Activated T-helper 17 cell treated with anti-CD3 and anti-CD28 coated beads, Interleukin-2, amount 50 U/mL, for 72 hours (primary cell): ENCODE results near the gene GTF2I. TPM values are rescaled to one million over a fixed set of nuclear protein-coding genes. Genes with fewer than 3 reads are reported as not detected.
A peak's percentile ranks its signal among the peaks of the same experiment; 100 is the strongest.
"Not testable (repeated sequence)": the region's sequence is repeated elsewhere in the genome, so short reads cannot be mapped to it uniquely, and the experiment has no call there.

Experiments used
- ATAC-seq: fragments of 150-1000 bp; cut with Tn5 transposase; replicated peaks from 2 replicates; pipeline ENCODE4 v1.10.0; 2021; ENCODE audit warnings: mild to moderate bottlenecking, moderate library complexity
- H3K27ac Mint-ChIP-seq: one replicate; pipeline ENCODE4 v1.8.0; 2022; ENCODE audit warnings: mixed read lengths
- H3K27me3 Mint-ChIP-seq: one replicate; pipeline ENCODE4 v1.8.0; 2022; ENCODE audit warnings: mixed read lengths
- H3K36me3 Mint-ChIP-seq: one replicate; pipeline ENCODE4 v1.8.0; 2022; ENCODE audit warnings: low read depth, mild to moderate bottlenecking, mixed read lengths
- H3K4me1 Mint-ChIP-seq: one replicate; pipeline ENCODE4 v1.8.0; 2022; ENCODE audit warnings: mixed read lengths
- H3K4me3 Mint-ChIP-seq: one replicate; pipeline ENCODE4 v1.8.0; 2022; ENCODE audit warnings: mild to moderate bottlenecking, mixed read lengths
- H3K9me3 Mint-ChIP-seq: one replicate; pipeline ENCODE4 v1.8.0; 2022; ENCODE audit warnings: mixed read lengths
- total RNA-seq, 2 donors: library from RNA; stranded (reverse); gene quantifications; one replicate each; pipeline ENCODE4 v1.2.3, GENCODE V29; 2022

GTF2I gene
- total RNA-seq, result 100 to 1,000 TPM; 133 to 143 TPM

GRCh38 chr7:74657692-74658177 lies at the start of gene GTF2I:
TSS of gene GTF2I (plus strand) at chr7:74657718. CDS start at chr7:74689129, 31,411 bp downstream.
- Mint-ChIP-seq H3K36me3 (peaks cover 49% of the 10 kb centered on the region), H3K9me3 (no peaks in the 10 kb centered on the region), H3K4me1 (peaks cover 35% of the 10 kb centered on the region), H3K4me3 (peak within 1 kb of the TSS; percentile 89), H3K27me3 (no peaks in the 10 kb centered on the region), H3K27ac (peak within 1 kb of the TSS; percentile 96)
- peak; percentile 36 for ATAC-seq

- no peak overlapping the region for H3K4me3 Mint-ChIP-seq
- no peaks in the 10 kb centered on the region for H3K9me3 Mint-ChIP-seq
- no peaks in the 10 kb centered on the region for H3K27me3 Mint-ChIP-seq
- peak overlapping the region; percentile 63 for H3K27ac Mint-ChIP-seq
- H3K36me3 Mint-ChIP-seq, result no peaks in the 10 kb centered on the region
- no peaks in the 10 kb centered on the region for H3K4me1 Mint-ChIP-seq
- no peak for ATAC-seq
Measured at GRCh38 chr7:74612015-74612829, 45.3 kb upstream of the GTF2I start.

- no peak for ATAC-seq
- H3K4me1 Mint-ChIP-seq, result peaks cover 4% of the 10 kb centered on the region
- H3K36me3 Mint-ChIP-seq, result no peaks in the 10 kb centered on the region
- H3K27ac Mint-ChIP-seq, result no peak overlapping the region
- H3K4me3 Mint-ChIP-seq, result no peak overlapping the region
- no peaks in the 10 kb centered on the region for H3K9me3 Mint-ChIP-seq
- H3K27me3 Mint-ChIP-seq, result no peaks in the 10 kb centered on the region
Measured at GRCh38 chr7:74615933-74616780, 41.4 kb upstream of the GTF2I start.

- Mint-ChIP-seq H3K4me3 (peak overlapping the region; percentile 35), H3K9me3 (no peaks in the 10 kb centered on the region), H3K36me3 (no peaks in the 10 kb centered on the region), H3K27ac (peak overlapping the region; percentile 36), H3K4me1 (peaks cover 4% of the 10 kb centered on the region), H3K27me3 (no peaks in the 10 kb centered on the region)
- ATAC-seq, result peak; percentile 23
Measured at GRCh38 chr7:74617180-74617744, 40.3 kb upstream of the GTF2I start.

- Mint-ChIP-seq H3K27me3 (no peaks in the 10 kb centered on the region), H3K27ac (no peak overlapping the region), H3K9me3 (no peaks in the 10 kb centered on the region), H3K4me1 (peaks cover 4% of the 10 kb centered on the region), H3K4me3 (no peak overlapping the region), H3K36me3 (no peaks in the 10 kb centered on the region)
- no peak for ATAC-seq
Measured at GRCh38 chr7:74619235-74619860, 38.2 kb upstream of the GTF2I start.

GRCh38 chr7:74622228-74622749 lies 35.2 kb upstream of the GTF2I start:
- no peak overlapping the region for H3K4me3 Mint-ChIP-seq
- H3K36me3 Mint-ChIP-seq, result no peaks in the 10 kb centered on the region
- peaks cover 4% of the 10 kb centered on the region for H3K4me1 Mint-ChIP-seq
- H3K9me3 Mint-ChIP-seq, result no peaks in the 10 kb centered on the region
- H3K27me3 Mint-ChIP-seq, result no peaks in the 10 kb centered on the region
- ATAC-seq, result no peak
- no peak overlapping the region for H3K27ac Mint-ChIP-seq

GRCh38 chr7:74623135-74623534 lies 34.4 kb upstream of the GTF2I start:
- ATAC-seq, result no peak
- Mint-ChIP-seq H3K4me3 (no peak overlapping the region), H3K9me3 (no peaks in the 10 kb centered on the region), H3K27me3 (no peaks in the 10 kb centered on the region), H3K4me1 (no peaks in the 10 kb centered on the region), H3K36me3 (no peaks in the 10 kb centered on the region), H3K27ac (no peak overlapping the region)

GRCh38 chr7:74625446-74625845 lies 32.1 kb upstream of the GTF2I start:
- no peaks in the 10 kb centered on the region for H3K9me3 Mint-ChIP-seq
- no peaks in the 10 kb centered on the region for H3K36me3 Mint-ChIP-seq
- H3K27me3 Mint-ChIP-seq, result no peaks in the 10 kb centered on the region
- H3K27ac Mint-ChIP-seq, result no peak overlapping the region
- no peaks in the 10 kb centered on the region for H3K4me1 Mint-ChIP-seq
- no peak overlapping the region for H3K4me3 Mint-ChIP-seq
- no peak for ATAC-seq

- H3K9me3 Mint-ChIP-seq, result no peaks in the 10 kb centered on the region
- ATAC-seq, result no peak
- no peaks in the 10 kb centered on the region for H3K4me1 Mint-ChIP-seq
- no peaks in the 10 kb centered on the region for H3K27me3 Mint-ChIP-seq
- H3K36me3 Mint-ChIP-seq, result no peaks in the 10 kb centered on the region
- no peak overlapping the region for H3K27ac Mint-ChIP-seq
- H3K4me3 Mint-ChIP-seq, result no peak overlapping the region
Measured at GRCh38 chr7:74627661-74628411, 29.7 kb upstream of the GTF2I start.

GRCh38 chr7:74632505-74632904 lies 25.0 kb upstream of the GTF2I start:
- Mint-ChIP-seq H3K4me3 (no peak overlapping the region), H3K4me1 (no peaks in the 10 kb centered on the region), H3K27ac (no peak overlapping the region), H3K9me3 (no peaks in the 10 kb centered on the region), H3K36me3 (no peaks in the 10 kb centered on the region), H3K27me3 (no peaks in the 10 kb centered on the region)
- ATAC-seq, result no peak

GRCh38 chr7:74633451-74633921 lies 24.0 kb upstream of the GTF2I start:
- Mint-ChIP-seq H3K4me3 (no peak overlapping the region), H3K4me1 (no peaks in the 10 kb centered on the region), H3K27me3 (no peaks in the 10 kb centered on the region), H3K9me3 (no peaks in the 10 kb centered on the region), H3K36me3 (no peaks in the 10 kb centered on the region), H3K27ac (no peak overlapping the region)
- no peak for ATAC-seq

- no peak overlapping the region for H3K27ac Mint-ChIP-seq
- no peaks in the 10 kb centered on the region for H3K36me3 Mint-ChIP-seq
- no peaks in the 10 kb centered on the region for H3K4me1 Mint-ChIP-seq
- H3K27me3 Mint-ChIP-seq, result no peaks in the 10 kb centered on the region
- H3K4me3 Mint-ChIP-seq, result no peak overlapping the region
- no peaks in the 10 kb centered on the region for H3K9me3 Mint-ChIP-seq
- no peak for ATAC-seq
Measured at GRCh38 chr7:74637745-74638144, 19.8 kb upstream of the GTF2I start.

GRCh38 chr7:74650055-74650454 lies 7.5 kb upstream of the GTF2I start:
- H3K27me3 Mint-ChIP-seq, H3K9me3 Mint-ChIP-seq, H3K36me3 Mint-ChIP-seq: not testable (repeated sequence)
- Mint-ChIP-seq H3K4me3 (peak overlapping the region; percentile 85), H3K27ac (peak overlapping the region; percentile 85), H3K4me1 (peaks cover 10% of the 10 kb centered on the region)
- peak; percentile 94 for ATAC-seq
